Activated naive CD8-positive, alpha-beta T cell (primary cell): ENCODE measurements around the gene MALSU1.
"Not testable (repeated sequence)": the region's sequence is repeated elsewhere in the genome, so short reads cannot be mapped to it uniquely, and the experiment has no call there.

ENCODE experiments used
- H3K27ac Mint-ChIP-seq: one replicate; pipeline ENCODE4 v1.8.0; 2021; ENCODE audit warnings: mixed read lengths
- H3K27me3 Mint-ChIP-seq: one replicate; pipeline ENCODE4 v1.8.0; 2021; ENCODE audit warnings: mixed read lengths
- H3K36me3 Mint-ChIP-seq: one replicate; pipeline ENCODE4 v1.8.0; 2021; ENCODE audit warnings: mixed read lengths
- H3K4me1 Mint-ChIP-seq: one replicate; pipeline ENCODE4 v1.8.0; 2021; ENCODE audit warnings: low read depth, mixed read lengths
- H3K4me3 Mint-ChIP-seq: one replicate; pipeline ENCODE4 v1.8.0; 2021; ENCODE audit warnings: mild to moderate bottlenecking, mixed read lengths
- H3K9me3 Mint-ChIP-seq: one replicate; pipeline ENCODE4 v1.8.0; 2021; ENCODE audit warnings: low read depth, mixed read lengths

Gene MALSU1

GRCh38 chr7:23298141-23298881 is 828 bp upstream of the MALSU1 start:
- peak overlapping the region; percentile 96 for H3K27ac Mint-ChIP-seq
- H3K36me3 Mint-ChIP-seq: peaks cover 13% of the 10 kb centered on the region
- H3K27me3 Mint-ChIP-seq: peaks cover 2% of the 10 kb centered on the region
- H3K4me3 Mint-ChIP-seq: peak overlapping the region; percentile 97
- no peaks in the 10 kb centered on the region for H3K9me3 Mint-ChIP-seq
- peaks cover 38% of the 10 kb centered on the region for H3K4me1 Mint-ChIP-seq

- H3K4me3 Mint-ChIP-seq: peak overlapping the region; percentile 97
- H3K36me3 Mint-ChIP-seq: peaks cover 19% of the 10 kb centered on the region
- peaks cover 49% of the 10 kb centered on the region for H3K4me1 Mint-ChIP-seq
- peak overlapping the region; percentile 96 for H3K27ac Mint-ChIP-seq
- H3K27me3 Mint-ChIP-seq: peaks cover 2% of the 10 kb centered on the region
- H3K9me3 Mint-ChIP-seq: no peaks in the 10 kb centered on the region
These were observed 696 bp downstream of the MALSU1 start for GRCh38 chr7:23299770-23300300.

DNA sequence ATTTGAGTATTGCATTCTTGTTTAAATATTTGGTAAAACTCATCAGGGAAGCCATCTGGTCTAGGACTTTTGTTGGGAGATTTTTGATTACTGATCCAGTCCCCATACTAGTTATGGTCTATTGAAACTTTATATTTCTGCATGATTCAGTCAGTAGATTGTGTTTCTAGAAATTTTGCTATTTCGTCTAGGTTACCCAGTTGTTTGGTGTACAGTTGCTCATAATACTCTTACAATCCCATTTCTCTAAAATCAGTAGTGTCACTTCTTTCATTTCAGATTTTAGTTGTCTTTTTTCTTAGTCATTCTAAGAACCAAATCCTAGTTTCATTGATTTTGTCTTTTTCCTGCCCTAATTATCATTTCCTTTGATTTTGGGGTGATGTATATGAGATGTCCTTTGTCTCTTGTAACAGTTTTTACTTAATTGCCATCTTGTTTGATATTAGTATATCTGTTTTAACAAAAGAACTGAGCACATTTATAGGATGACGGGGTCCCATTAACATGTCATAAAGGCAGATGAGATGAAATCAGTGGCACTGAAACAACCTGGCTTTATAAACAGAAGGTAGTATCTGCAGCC is 7.9 kb downstream of the MALSU1 start:
- peak overlapping the region; percentile 35 for H3K27ac Mint-ChIP-seq
- peaks cover 50% of the 10 kb centered on the region for H3K4me1 Mint-ChIP-seq
- peaks cover 23% of the 10 kb centered on the region for H3K36me3 Mint-ChIP-seq
- H3K27me3 Mint-ChIP-seq: no peaks in the 10 kb centered on the region
- peak overlapping the region; percentile 3 for H3K4me3 Mint-ChIP-seq
- H3K9me3 Mint-ChIP-seq: no peaks in the 10 kb centered on the region

GRCh38 chr7:23308754-23309153 is 9.6 kb downstream of the MALSU1 start:
- H3K27me3 Mint-ChIP-seq: no peaks in the 10 kb centered on the region
- H3K9me3 Mint-ChIP-seq: no peaks in the 10 kb centered on the region
- H3K36me3 Mint-ChIP-seq: peaks cover 15% of the 10 kb centered on the region
- H3K4me3 Mint-ChIP-seq: no peak overlapping the region
- H3K4me1 Mint-ChIP-seq: peaks cover 45% of the 10 kb centered on the region
- H3K27ac Mint-ChIP-seq: peak overlapping the region; percentile 28

GRCh38 chr7:23312141-23312540 is 13.0 kb downstream of the MALSU1 start:
- not testable (repeated sequence) for H3K4me3 Mint-ChIP-seq

GRCh38 chr7:23315366-23315765 is 16.2 kb downstream of the MALSU1 start:
- Mint-ChIP-seq H3K4me1 (peaks cover 17% of the 10 kb centered on the region), H3K27me3 (no peaks in the 10 kb centered on the region), H3K36me3 (no peaks in the 10 kb centered on the region), H3K27ac (no peak overlapping the region), H3K4me3 (no peak overlapping the region), H3K9me3 (no peaks in the 10 kb centered on the region)

More at GRCh38 chr7:23312141-23312540, 13.0 kb downstream of the MALSU1 start:
- peak overlapping the region; percentile 43 for H3K27ac Mint-ChIP-seq
- H3K4me1 Mint-ChIP-seq: peaks cover 20% of the 10 kb centered on the region
- not testable (repeated sequence) for H3K36me3 Mint-ChIP-seq, H3K27me3 Mint-ChIP-seq, H3K9me3 Mint-ChIP-seq

DNA sequence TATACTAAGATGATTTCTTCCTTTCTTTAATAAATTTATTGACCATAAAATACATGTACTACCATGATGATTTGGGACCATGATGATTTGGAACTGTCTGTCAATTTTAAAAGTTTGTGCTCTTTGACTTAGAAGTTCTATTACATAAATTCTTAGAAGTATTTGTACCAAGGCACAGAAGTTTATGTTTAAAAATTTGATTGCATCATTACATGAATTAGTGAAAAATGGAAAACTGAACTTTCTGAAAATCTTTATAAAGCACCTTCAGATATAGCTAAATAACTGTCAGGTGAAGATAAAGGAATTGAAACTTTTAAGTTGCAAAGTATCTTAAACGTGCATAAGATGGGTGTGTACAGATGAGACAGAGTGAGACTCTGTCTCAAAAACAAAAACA is 32.0 kb downstream of the MALSU1 start:
- H3K9me3 Mint-ChIP-seq: no peaks in the 10 kb centered on the region
- H3K27ac Mint-ChIP-seq: no peak overlapping the region
- H3K36me3 Mint-ChIP-seq: no peaks in the 10 kb centered on the region
- no peak overlapping the region for H3K4me3 Mint-ChIP-seq
- H3K4me1 Mint-ChIP-seq: no peaks in the 10 kb centered on the region
- peaks cover under 1% of the 10 kb centered on the region for H3K27me3 Mint-ChIP-seq

GRCh38 chr7:23332193-23332592 is 33.1 kb downstream of the MALSU1 start:
- Mint-ChIP-seq H3K36me3 (no peaks in the 10 kb centered on the region), H3K4me3 (no peak overlapping the region), H3K4me1 (no peaks in the 10 kb centered on the region), H3K27me3 (peaks cover 1% of the 10 kb centered on the region), H3K27ac (no peak overlapping the region), H3K9me3 (no peaks in the 10 kb centered on the region)

DNA sequence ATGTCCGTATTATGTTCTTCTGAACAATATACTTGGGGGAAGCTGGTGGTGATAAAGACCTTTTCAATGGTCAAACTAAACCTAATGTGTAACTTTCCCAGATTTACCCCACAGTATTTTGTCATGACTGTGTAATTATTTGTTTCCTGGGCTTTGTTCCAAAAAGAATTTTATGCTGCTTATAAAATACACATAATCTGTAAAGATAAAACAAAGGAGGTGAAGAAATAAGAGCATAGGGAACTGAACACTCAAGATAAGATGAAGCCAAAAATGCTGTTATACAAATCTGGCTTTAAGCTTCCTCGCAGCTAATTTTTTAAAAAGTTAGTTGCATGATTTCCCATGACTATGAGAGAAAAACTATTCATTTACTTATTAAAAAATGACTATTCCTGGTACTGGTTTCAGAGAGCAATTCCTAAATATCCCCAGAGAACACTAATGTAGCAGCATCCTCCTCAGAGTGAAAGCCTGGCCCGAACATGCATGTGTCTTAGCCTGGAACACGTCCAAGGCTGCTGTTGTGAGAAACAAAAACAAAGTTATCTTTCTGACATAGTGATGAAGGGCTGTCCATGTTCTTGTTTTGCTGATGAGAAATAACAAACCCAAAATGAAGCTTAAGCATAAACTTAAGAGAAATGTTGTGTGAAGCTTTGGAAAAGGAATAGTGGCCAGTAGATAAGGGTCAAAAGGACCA is 33.9 kb downstream of the MALSU1 start:
- Mint-ChIP-seq H3K36me3 (no peaks in the 10 kb centered on the region), H3K4me1 (no peaks in the 10 kb centered on the region), H3K27ac (no peak overlapping the region), H3K27me3 (peaks cover 1% of the 10 kb centered on the region), H3K9me3 (no peaks in the 10 kb centered on the region), H3K4me3 (no peak overlapping the region)

- Mint-ChIP-seq H3K9me3 (no peaks in the 10 kb centered on the region), H3K4me3 (no peak overlapping the region), H3K4me1 (no peaks in the 10 kb centered on the region), H3K27me3 (peaks cover 1% of the 10 kb centered on the region), H3K36me3 (no peaks in the 10 kb centered on the region), H3K27ac (no peak overlapping the region)
These were observed 34.6 kb downstream of the MALSU1 start for GRCh38 chr7:23333671-23334246.

DNA sequence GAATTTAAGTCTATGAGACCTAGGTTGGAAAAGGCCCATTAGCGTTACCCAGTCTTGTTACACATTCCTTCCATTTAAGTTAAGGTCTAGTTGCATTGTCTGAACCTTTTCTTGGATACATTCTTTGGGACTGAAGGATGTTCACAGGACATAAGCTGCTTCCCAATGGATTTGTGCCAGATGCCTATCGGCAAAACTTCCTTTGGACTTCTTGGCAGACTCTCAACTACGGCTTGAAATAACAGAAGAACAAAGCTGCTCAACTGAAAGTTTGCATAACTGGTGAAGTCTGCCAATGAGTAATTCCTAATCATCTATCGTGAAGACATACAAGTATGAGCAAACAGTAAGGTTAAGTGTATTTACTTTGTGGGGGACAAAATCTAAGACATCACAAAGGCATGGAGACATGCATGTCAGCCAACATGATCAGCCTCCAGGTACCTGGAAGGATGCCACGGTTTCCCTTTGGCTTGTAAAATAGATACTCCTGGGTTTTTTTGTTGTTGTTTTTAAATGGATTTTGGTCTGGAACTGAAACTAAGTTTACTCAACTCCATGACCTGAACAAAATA is 35.4 kb downstream of the MALSU1 start:
- peaks cover 5% of the 10 kb centered on the region for H3K27me3 Mint-ChIP-seq
- no peaks in the 10 kb centered on the region for H3K9me3 Mint-ChIP-seq
- no peaks in the 10 kb centered on the region for H3K36me3 Mint-ChIP-seq
- no peak overlapping the region for H3K27ac Mint-ChIP-seq
- no peak overlapping the region for H3K4me3 Mint-ChIP-seq
- H3K4me1 Mint-ChIP-seq: no peaks in the 10 kb centered on the region

DNA sequence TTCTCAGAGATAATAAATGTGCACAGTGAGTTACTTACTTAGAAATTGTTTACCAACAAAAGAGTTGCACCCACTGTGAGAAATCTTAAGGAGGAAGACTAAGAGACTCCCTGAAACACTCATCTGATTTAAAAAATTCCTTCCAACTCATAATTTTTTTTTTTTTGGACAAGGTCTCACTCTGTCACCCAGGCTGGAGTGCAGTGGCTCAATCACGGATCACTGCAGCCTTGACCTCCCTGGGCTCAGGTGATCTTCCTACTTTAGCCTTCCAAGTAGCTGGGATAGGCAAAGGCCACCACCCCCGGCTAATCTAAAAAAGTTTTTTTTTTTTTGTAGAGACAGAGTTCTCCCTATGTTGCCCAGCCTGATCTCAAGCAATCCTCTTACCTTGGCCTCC is 36.0 kb downstream of the MALSU1 start:
- no peak overlapping the region for H3K4me3 Mint-ChIP-seq
- no peak overlapping the region for H3K27ac Mint-ChIP-seq

DNA sequence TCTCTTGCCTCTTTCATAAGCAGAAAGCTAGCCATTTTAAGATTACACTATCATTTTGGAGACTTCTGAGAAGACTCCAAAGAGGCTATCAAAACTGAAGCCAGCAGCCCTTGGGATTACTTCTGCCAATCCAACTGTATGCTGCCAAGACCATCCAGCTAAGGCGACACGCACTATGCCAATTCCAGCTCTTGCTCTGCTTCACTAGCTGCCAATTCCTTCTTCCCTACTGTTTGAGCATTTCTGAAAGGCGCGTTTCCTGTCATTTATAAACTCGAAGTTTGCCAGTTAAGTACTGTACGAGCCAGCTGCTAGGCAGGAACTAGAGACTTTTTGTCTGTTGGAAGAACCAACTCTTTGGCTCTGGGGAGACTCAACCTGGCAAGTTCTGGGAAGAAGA is 36.5 kb downstream of the MALSU1 start:
- Mint-ChIP-seq H3K4me3 (no peak overlapping the region), H3K27me3 (peaks cover 5% of the 10 kb centered on the region), H3K36me3 (no peaks in the 10 kb centered on the region), H3K4me1 (no peaks in the 10 kb centered on the region), H3K27ac (no peak overlapping the region), H3K9me3 (no peaks in the 10 kb centered on the region)

More for the DNA sequence above, 36.0 kb downstream of the MALSU1 start:
- Mint-ChIP-seq H3K4me1 (no peaks in the 10 kb centered on the region), H3K36me3 (no peaks in the 10 kb centered on the region), H3K9me3 (no peaks in the 10 kb centered on the region), H3K27me3 (peaks cover 5% of the 10 kb centered on the region)

DNA sequence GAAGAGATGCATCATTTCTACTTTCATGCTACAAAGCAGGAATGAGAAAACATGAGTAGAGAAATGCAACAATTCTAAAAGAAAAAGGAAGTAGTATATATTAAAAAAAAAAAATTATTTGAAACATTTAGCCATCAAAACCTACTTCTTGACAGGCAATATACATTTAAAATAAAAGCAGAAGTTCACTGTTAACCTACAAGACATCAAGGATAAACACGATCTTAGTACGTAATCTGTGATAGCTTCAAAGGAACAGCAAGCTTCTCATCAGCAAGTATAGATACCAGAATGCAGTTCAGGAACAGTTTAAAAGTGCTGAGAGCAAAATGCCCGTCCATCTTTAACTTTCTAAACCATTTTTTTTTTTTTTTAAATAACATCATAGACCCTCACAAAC is 36.9 kb downstream of the MALSU1 start:
- Mint-ChIP-seq H3K4me3 (no peak overlapping the region), H3K27ac (no peak overlapping the region), H3K4me1 (no peaks in the 10 kb centered on the region), H3K27me3 (peaks cover 5% of the 10 kb centered on the region), H3K9me3 (no peaks in the 10 kb centered on the region), H3K36me3 (no peaks in the 10 kb centered on the region)
